BJ (cell line): ENCODE measurements around the gene RNF19B. TPM values are rescaled to one million over a fixed set of nuclear protein-coding genes. Genes with fewer than 3 reads are reported as not detected.

ENCODE experiments used
- CTCF ChIA-PET: fragments of 350-600 bp; formaldehyde crosslinking; extraction: SDS; loops from one replicate; lab custom pipeline; 2021; ENCODE audit warnings: antibody characterized with exemption, inconsistent platforms; lab: Yijun Ruan, JAX
- POLR2A ChIA-PET: fragments of 300-600 bp; sonication (Branson Sonifier 250); formaldehyde crosslinking; extraction: SDS; loops from one replicate; lab custom pipeline; 2021; ENCODE audit warnings: antibody characterized with exemption; lab: Charles Lee
- DNase-seq: peaks from one replicate; pipeline ENCODE4 v3.0.0-alpha.2; 2011; ENCODE audit warnings: low read depth
- H3K27me3 ChIP-seq: 2 replicates; pipeline ENCODE4 v1.6.0; 2011; ENCODE audit warnings: low read length; ENCODE audit not compliant: control insufficient read depth, insufficient read depth
- H3K36me3 ChIP-seq: 2 replicates; pipeline ENCODE4 v1.5.1; 2011; ENCODE audit warnings: low read length; ENCODE audit not compliant: control insufficient read depth, insufficient read depth
- H3K4me3 ChIP-seq: 2 replicates; pipeline ENCODE4 v1.5.1; 2011; ENCODE audit warnings: low read depth, mild to moderate bottlenecking, control low read depth, low read length
- CTCF ChIP-seq: IDR thresholded peaks from 2 replicates; pipeline ENCODE4 v1.5.1; 2011; ENCODE audit warnings: low read depth, mild to moderate bottlenecking, control low read depth, inconsistent platforms, low read length, moderate library complexity; ENCODE audit not compliant: insufficient read depth
- polyA plus RNA-seq: library from polyadenylated mRNA; depleted of rRNA; stranded (reverse); fragments of >200 nt; gene quantifications from 2 replicates; pipeline ENCODE4 v1.2.3, GENCODE V29; 2011

The RNF19B gene
- polyA plus RNA-seq, 1 experiment = 8.2 TPM

GRCh38 chr1:32918179-32918578, 46.4 kb downstream of the RNF19B start:
- ChIA-PET CTCF (no interaction called here), POLR2A (no interaction called here)
- no peaks in the 10 kb centered on the region for H3K36me3 ChIP-seq
- no peak for DNase-seq
- TF ChIP-seq CTCF = no peak
- no peaks in the 10 kb centered on the region for H3K27me3 ChIP-seq
- no peak overlapping the region for H3K4me3 ChIP-seq

- no peak for DNase-seq
- H3K36me3 ChIP-seq = no peaks in the 10 kb centered on the region
- no peak overlapping the region for H3K4me3 ChIP-seq
- H3K27me3 ChIP-seq = no peaks in the 10 kb centered on the region
- ChIA-PET CTCF (no interaction called here), POLR2A (no interaction called here)
- no peak for TF ChIP-seq CTCF
These were observed 47.1 kb downstream of the RNF19B start for GRCh38 chr1:32917521-32917920.

- ChIA-PET CTCF (interaction anchor here (1.3 kb wide), 1 partner anchor 166 kb away, joined by 3 read pairs; no protein-coding TSS in a partner anchor), POLR2A (no interaction called here)
- no peak for TF ChIP-seq CTCF
- Histone ChIP-seq H3K27me3 (no peaks in the 10 kb centered on the region; the same call in 1 of the 2 replicates), H3K4me3 (no peak overlapping the region), H3K36me3 (no peaks in the 10 kb centered on the region)
- no peak for DNase-seq
These were observed 48.6 kb downstream of the RNF19B start for GRCh38 chr1:32915766-32916706.

- no peaks in the 10 kb centered on the region; the same call in 1 of the 2 replicates for H3K27me3 ChIP-seq
- POLR2A ChIA-PET = no interaction called here
- TF ChIP-seq CTCF = no peak
- H3K36me3 ChIP-seq = no peaks in the 10 kb centered on the region
- no peak for DNase-seq
- no peak overlapping the region for H3K4me3 ChIP-seq
- CTCF ChIA-PET = interaction anchor here (1.0 kb wide), 1 partner anchor 34 kb away, joined by 3 read pairs; no protein-coding TSS in a partner anchor
These were observed 54.3 kb downstream of the RNF19B start for GRCh38 chr1:32910319-32910718.

GRCh38 chr1:32907435-32907834, 57.2 kb downstream of the RNF19B start:
- no peak for TF ChIP-seq CTCF
- ChIA-PET POLR2A (interaction anchor here (0.6 kb wide), 1 partner anchor 139 kb away, joined by 5 read pairs; no protein-coding TSS in a partner anchor), CTCF (no interaction called here)
- DNase-seq = no peak
- no peaks in the 10 kb centered on the region for H3K36me3 ChIP-seq
- H3K4me3 ChIP-seq = no peak overlapping the region
- H3K27me3 ChIP-seq = no peaks in the 10 kb centered on the region; the same call in 1 of the 2 replicates
